Measurements from ENCODE around the gene DDX23. TPM values are rescaled to one million over a fixed set of nuclear protein-coding genes. Genes with fewer than 3 reads are reported as not detected.

DDX23 gene
- total RNA-seq, 2 experiments from 2014 or later = 135 to 162 TPM

DNA sequence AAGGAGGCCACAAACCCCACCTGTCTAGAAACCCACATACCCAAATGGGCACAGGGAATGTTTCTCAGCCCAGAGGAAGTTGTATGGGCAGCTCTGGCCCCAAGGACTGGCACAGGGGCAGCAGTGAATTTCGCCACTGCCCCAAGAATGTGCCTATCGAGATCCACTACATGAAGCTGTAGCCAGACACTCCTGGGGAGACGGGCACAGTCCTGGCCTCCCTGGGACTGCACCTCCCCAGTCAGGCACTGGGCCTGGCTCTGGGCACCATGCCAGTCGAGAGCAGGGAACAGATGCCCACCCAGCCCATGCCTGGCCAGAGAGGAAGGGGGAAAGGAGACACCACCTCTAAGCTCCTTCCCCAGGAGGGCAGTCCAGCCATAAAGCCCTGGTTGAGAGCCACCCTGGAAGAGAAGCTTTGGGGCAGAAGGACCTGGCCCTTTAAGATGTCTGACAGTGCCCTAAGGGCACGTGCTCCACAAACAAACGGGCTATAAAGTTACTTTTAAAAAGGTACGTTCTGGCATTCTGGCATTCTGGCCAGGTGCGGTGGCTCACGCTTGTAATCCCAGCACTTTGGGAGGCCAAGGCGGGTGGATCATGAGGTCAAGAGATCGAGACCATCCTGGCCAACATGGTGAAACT, 71.5 kb downstream of the DDX23 start:
- POLR2A ChIA-PET = no interaction called here
- Mint-ChIP-seq H3K36me3 (no peaks in the 10 kb centered on the region), H3K4me1 (no peaks in the 10 kb centered on the region), H3K4me3 (no peak overlapping the region), H3K27ac (no peak overlapping the region), H3K9me3 (no peaks in the 10 kb centered on the region), H3K27me3 (peaks cover 10% of the 10 kb centered on the region)
- DNase-seq (no peak), ATAC-seq (ENCODE audit: low read depth) (no peak)

DNA sequence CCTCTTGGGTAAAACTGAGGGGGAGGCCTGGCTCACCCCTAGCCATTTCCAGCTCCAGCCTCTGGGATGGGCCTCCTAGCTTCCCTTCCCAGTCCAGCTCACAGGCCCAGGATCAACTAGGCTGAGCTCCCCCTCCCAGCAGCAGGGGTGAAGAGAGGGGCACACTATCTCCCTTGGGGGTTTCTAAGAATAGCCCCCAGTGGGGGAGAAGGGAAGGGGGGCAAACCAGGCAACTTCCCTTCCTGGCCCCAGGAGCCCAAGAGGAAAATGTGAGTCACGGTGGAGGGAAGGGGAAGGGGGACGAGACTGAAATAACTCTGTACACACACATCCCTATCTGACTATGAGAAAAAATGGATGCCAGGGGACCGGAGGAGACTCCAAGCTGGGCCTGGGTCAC, 72.1 kb downstream of the DDX23 start:
- Mint-ChIP-seq H3K4me1 (no peaks in the 10 kb centered on the region), H3K27me3 (peaks cover 5% of the 10 kb centered on the region), H3K9me3 (no peaks in the 10 kb centered on the region), H3K4me3 (no peak overlapping the region), H3K27ac (no peak overlapping the region), H3K36me3 (no peaks in the 10 kb centered on the region)
- POLR2A ChIA-PET = no interaction called here
- ATAC-seq (ENCODE audit: low read depth) (no peak), DNase-seq (no peak)

Other genes with a start within 250 kb of the DDX23 start
- 10 to 100 TPM; 62.1 to 65.7 TPM for gene KANSL2, start 169.9 kb downstream of the DDX23 start, total RNA-seq
- gene CCNT1, start 135.5 kb downstream of the DDX23 start, total RNA-seq = 10 to 100 TPM; 58.7 to 60.4 TPM
- not detected for gene ADCY6, start 63.1 kb downstream of the DDX23 start, total RNA-seq
- gene CACNB3, start 33.7 kb downstream of the DDX23 start, total RNA-seq = 10 to 100 TPM; 13.4 to 20.0 TPM
- gene RND1, start 13.7 kb upstream of the DDX23 start, total RNA-seq = 1 to 10 TPM; 3.8 to 4.9 TPM
- gene FKBP11, start 73.3 kb upstream of the DDX23 start, total RNA-seq = 10 to 100 TPM; 51.9 to 53.4 TPM
- gene ARF3, start 105.3 kb upstream of the DDX23 start, total RNA-seq = 10 to 100 TPM; 88.0 to 96.5 TPM
- gene WNT10B, start 119.6 kb upstream of the DDX23 start, total RNA-seq = 10 to 100 TPM in 1 of 2 experiments, 1 to 10 TPM in 1; 9.4 to 10.1 TPM
- gene WNT1, start 126.2 kb upstream of the DDX23 start, total RNA-seq = 1 to 10 TPM; 1.7 to 2.0 TPM
- under 1 TPM; 0.20 to 0.30 TPM for gene DDN, start 147.2 kb upstream of the DDX23 start, total RNA-seq
- 10 to 100 TPM; 50.0 to 56.6 TPM for gene PRKAG1, start 166.6 kb upstream of the DDX23 start, total RNA-seq
- 100 to 1,000 TPM; 123 to 129 TPM for gene KMT2D, start 208.6 kb upstream of the DDX23 start, total RNA-seq
- 1 to 10 TPM; 8.0 to 9.7 TPM for gene RHEBL1, start 217.8 kb upstream of the DDX23 start, total RNA-seq
- under 1 TPM; 0.11 to 0.25 TPM for gene DHH, start 242.6 kb upstream of the DDX23 start, total RNA-seq